SU-DHL-6 (cell line): ENCODE results near the gene ALDH1A3.

Source experiments
- CTCF ChIP-seq: fragments of 200-600 bp; sonication (generic); IDR thresholded peaks from one replicate; pipeline ENCODE4 v1.5.1; 2017; ENCODE audit warnings: antibody characterized with exemption, mild to moderate bottlenecking, low read length, moderate library complexity; ENCODE audit not compliant: insufficient read depth, poor library complexity, severe bottlenecking
- EZH2phosphoT487 ChIP-seq: fragments of 200-600 bp; sonication (generic), shearing (Covaris generic); conservative IDR thresholded peaks from 2 replicates; pipeline ENCODE4 v1.6.1; 2018; ENCODE audit warnings: mild to moderate bottlenecking, antibody characterized with exemption, low read length, moderate library complexity, mixed read lengths

- no peak for TF ChIP-seq CTCF
- TF ChIP-seq EZH2phosphoT487: no peak
Observed at GRCh38 chr15:100958326-100959065, 78.9 kb downstream of the ALDH1A3 start.
